Prostate gland (tissue), 2 donors: ENCODE measurements around the gene UBB.
"Not testable (repeated sequence)": the region's sequence is repeated elsewhere in the genome, so short reads cannot be mapped to it uniquely, and the experiment has no call there.

Experiments used
- POLR2A ChIP-seq: fragments of 450-650 bp; IDR thresholded peaks from one replicate; pipeline ENCODE4 v1.6.1; 2016; ENCODE audit warnings: antibody characterized with exemption, mild to moderate bottlenecking
- TF ChIP-seq, protein P1 (sequence below), 4 experiments: fragments of 200-600 bp in 2 of 4; fragments of 450-650 bp in 2 of 4; sonication (generic) in 2 of 4; IDR thresholded peaks; 1 replicate in 3 of 4; 2 replicates in 1 of 4; pipeline ENCODE4 v1.5.1; 2016 to 2019; ENCODE audit warnings: antibody characterized with exemption in 4 of 4, mild to moderate bottlenecking in 2 of 4, moderate library complexity in 2 of 4

DNA sequence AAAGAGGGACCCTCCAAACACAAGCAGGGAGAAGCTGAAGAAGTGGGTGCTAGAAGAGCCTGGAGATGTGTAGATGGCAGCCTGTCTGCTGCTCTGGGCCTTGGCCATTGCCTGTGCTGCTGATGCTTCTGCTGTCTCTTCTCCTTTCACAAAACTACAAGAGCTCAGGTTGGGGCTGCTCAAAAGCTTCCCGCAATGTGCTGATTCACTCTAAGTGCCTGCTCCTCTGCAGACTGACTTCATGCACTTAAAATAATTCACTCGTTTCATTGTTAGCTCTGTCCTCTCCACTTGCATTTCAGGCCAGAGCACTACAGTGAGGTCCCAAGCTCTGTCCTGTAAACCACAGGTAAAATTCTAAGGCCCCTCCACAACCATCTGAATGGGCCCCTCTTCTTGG, 15.8 kb downstream of the UBB start:
- TF ChIP-seq, protein P1, sequence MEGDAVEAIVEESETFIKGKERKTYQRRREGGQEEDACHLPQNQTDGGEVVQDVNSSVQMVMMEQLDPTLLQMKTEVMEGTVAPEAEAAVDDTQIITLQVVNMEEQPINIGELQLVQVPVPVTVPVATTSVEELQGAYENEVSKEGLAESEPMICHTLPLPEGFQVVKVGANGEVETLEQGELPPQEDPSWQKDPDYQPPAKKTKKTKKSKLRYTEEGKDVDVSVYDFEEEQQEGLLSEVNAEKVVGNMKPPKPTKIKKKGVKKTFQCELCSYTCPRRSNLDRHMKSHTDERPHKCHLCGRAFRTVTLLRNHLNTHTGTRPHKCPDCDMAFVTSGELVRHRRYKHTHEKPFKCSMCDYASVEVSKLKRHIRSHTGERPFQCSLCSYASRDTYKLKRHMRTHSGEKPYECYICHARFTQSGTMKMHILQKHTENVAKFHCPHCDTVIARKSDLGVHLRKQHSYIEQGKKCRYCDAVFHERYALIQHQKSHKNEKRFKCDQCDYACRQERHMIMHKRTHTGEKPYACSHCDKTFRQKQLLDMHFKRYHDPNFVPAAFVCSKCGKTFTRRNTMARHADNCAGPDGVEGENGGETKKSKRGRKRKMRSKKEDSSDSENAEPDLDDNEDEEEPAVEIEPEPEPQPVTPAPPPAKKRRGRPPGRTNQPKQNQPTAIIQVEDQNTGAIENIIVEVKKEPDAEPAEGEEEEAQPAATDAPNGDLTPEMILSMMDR (IDR thresholded peaks at IDR 0.05): not testable (repeated sequence)
- not testable (repeated sequence) for TF ChIP-seq POLR2A
